Measurements from ENCODE around the gene MYO7B.
"Not testable (repeated sequence)": the region's sequence is repeated elsewhere in the genome, so short reads cannot be mapped to it uniquely, and the experiment has no call there.

MYO7B gene

DNA sequence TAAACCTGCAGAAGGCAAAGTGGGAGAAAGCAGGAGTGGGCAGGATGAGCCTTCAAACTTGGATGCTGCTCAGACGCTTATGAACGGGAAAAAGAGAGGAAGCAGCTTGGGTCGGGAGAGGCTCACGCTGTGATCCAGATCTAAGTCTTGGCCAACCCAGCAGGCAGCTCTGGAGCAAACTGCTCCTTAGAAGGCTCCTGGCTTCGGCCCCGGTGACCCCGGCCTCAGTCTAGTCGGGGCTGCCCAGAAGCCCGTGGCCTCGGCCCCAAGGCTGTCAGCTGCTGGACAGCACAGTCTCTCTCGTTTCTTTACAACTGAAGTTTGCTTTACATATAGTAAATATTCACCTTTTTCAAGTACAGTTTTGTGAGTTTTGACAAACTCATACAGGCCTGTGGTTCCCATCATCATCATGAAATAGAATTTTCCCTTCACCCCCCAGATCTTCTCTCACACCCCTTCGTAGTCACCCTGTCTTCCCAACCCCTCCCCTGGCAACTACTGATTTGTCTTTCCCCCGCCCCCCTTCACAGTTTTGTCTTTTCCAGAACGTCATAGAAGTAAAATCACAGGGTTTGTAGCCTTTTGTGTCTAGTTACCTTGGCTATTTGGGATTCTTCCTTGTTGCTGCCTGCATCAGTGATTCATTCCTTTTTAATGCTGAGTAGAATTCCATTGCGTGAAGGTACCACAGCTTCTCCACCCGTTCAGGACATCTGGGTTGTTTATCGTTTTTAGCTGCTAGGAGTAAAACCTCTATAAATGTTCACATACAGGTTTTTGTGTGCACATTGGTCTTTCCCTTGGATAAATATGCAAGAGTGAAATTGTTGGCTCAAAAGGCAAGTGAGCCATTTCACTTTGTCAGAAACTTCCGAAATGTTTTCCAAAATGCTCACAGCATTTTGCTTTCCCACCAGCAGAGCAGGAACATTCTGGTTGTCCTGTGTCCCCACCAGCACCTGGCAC is 35.1 kb downstream of the MYO7B start:
- Histone ChIP-seq H3K27me3 (no peaks in the 10 kb centered on the region), H3K4me3 (no peak overlapping the region), H4K20me1 (no peaks in the 10 kb centered on the region), H3K27ac (no peak overlapping the region), H3K4me1 (peaks cover 45% of the 10 kb centered on the region), H3K9me3 (no peaks in the 10 kb centered on the region), H3K4me2 (no peak overlapping the region), H3K36me3 (no peaks in the 10 kb centered on the region), H3K9ac (no peak overlapping the region)
- TF ChIP-seq Cebpa-rat (IDR thresholded peaks at IDR 0.05) = no peak

DNA sequence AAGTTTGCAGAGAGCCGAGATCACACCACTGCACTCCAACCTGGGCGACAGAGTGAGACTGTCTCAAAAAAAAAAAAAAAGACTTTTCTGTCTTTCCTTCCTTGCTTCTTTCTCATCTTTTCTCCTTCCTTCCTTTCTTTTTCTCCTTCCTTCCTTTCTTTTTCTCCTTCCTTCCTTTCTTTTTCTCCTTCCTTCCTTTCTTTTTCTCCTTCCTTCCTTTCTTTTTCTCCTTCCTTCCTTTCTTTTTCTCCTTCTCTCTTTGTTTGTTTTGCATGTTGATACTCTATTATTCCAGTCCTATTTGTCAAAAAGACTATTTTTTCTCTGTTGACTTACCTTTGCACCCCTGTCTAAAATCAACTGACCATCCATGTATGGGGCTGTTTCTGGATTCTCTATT is 36.9 kb downstream of the MYO7B start:
- not testable (repeated sequence) for H3K4me3 ChIP-seq, H4K20me1 ChIP-seq, H3K36me3 ChIP-seq, H3K27ac ChIP-seq, H3K4me2 ChIP-seq, H3K27me3 ChIP-seq, H3K9me3 ChIP-seq, H3K9ac ChIP-seq
- H3K4me1 ChIP-seq = peaks cover 52% of the 10 kb centered on the region

DNA sequence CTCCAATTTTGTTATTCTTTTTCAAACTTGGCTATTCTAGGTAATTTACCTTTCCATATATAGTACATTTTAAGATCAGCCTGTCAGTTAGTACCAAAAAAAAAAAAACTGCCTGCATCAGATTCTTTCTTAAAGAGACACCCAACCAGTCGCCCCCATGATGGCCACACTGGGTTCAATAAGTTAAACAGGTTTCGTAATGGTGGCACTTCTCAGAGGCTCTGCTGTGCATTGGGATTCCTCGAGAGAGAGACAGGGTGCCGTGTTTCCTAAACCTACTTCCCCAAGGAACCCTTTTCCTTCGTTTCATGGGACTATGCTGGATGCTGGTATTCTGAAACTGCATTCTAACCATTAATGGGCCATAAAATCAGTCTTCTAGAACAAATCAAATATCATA is 37.4 kb downstream of the MYO7B start:
- no peak for TF ChIP-seq Cebpa-rat (IDR thresholded peaks at IDR 0.05)
- H4K20me1 ChIP-seq = no peaks in the 10 kb centered on the region
- H3K36me3 ChIP-seq = no peaks in the 10 kb centered on the region
- peak overlapping the region; percentile 9; the same call in 1 of the 2 replicates for H3K4me2 ChIP-seq
- H3K9ac ChIP-seq = no peak overlapping the region
- no peaks in the 10 kb centered on the region for H3K9me3 ChIP-seq
- H3K4me3 ChIP-seq = no peak overlapping the region
- no peak overlapping the region for H3K27ac ChIP-seq
- no peaks in the 10 kb centered on the region for H3K27me3 ChIP-seq
- peaks cover 55% of the 10 kb centered on the region for H3K4me1 ChIP-seq

DNA sequence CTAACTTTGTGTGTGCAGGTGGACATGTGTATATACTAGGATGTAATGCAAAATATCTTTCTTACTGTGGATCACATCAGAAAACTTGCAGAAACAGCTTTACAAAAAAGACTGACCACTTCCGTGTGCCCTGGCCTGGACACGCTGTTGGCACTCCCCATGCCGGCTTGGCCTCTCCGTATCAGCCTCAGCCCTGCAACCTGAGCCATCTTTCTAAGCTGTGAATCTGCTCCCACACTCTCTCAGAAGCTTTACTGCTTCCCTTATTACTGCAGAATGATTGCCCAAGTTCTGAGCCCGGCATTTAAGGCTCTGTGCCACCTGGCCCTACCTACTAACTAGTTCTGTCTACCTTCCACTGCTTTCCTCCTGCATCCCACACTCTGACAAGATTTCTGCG is 37.8 kb downstream of the MYO7B start:
- no peak for TF ChIP-seq Cebpa-rat (IDR thresholded peaks at IDR 0.05)
- H3K4me2 ChIP-seq = 0 out of 2 replicates have a peak overlapping the region, but pooled peaks have one; percentile 9
- H3K9me3 ChIP-seq = no peaks in the 10 kb centered on the region
- no peaks in the 10 kb centered on the region for H4K20me1 ChIP-seq
- no peak overlapping the region for H3K9ac ChIP-seq
- H3K27ac ChIP-seq = no peak overlapping the region
- no peaks in the 10 kb centered on the region for H3K36me3 ChIP-seq
- no peak overlapping the region for H3K4me3 ChIP-seq
- no peaks in the 10 kb centered on the region for H3K27me3 ChIP-seq
- peaks cover 59% of the 10 kb centered on the region for H3K4me1 ChIP-seq

DNA sequence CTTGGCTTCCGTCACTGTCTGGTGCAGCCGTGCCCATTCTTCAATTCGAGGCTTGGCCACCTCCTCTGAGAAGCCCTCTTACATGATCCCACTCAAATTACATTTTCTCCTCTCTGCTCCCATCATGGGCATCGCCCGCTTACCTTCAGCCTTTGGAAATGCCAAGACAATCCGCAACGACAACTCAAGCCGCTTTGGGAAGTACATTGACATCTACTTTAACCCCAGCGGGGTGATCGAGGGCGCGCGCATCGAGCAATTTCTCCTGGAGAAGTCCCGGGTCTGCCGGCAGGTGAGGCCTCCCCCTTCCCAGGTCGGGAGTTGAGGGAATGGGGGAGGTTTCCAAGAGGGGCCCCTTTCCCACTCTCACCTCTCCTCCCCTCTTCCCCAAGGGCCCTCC is 38.3 kb downstream of the MYO7B start:
- no peak for TF ChIP-seq Cebpa-rat (IDR thresholded peaks at IDR 0.05)
- Histone ChIP-seq H3K9ac (no peak overlapping the region), H3K9me3 (no peaks in the 10 kb centered on the region), H3K4me1 (peaks cover 64% of the 10 kb centered on the region), H3K4me3 (no peak overlapping the region), H3K36me3 (no peaks in the 10 kb centered on the region), H4K20me1 (no peaks in the 10 kb centered on the region), H3K27me3 (no peaks in the 10 kb centered on the region), H3K4me2 (no peak overlapping the region), H3K27ac (no peak overlapping the region)

DNA sequence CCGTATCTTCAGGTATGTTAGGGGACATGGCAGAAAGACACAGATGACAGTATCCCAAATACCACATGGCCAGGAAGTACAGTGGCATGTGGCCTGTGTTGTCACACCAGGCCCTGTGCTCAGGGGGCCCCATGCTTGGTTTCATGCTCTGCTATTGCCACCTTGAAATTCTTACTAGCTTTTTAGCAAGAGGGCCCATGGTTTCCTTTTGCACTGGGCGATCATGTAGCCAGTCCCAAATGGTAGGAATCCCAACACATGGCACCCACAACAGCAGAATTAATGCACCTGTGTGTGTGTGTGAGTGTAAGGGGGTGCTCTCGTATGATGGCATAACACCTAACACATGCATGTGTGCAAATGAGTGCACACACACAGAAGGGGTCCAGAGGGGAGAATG is 39.2 kb downstream of the MYO7B start:
- TF ChIP-seq Cebpa-rat (IDR thresholded peaks at IDR 0.05) = no peak
- H3K4me3 ChIP-seq = no peak overlapping the region
- peak overlapping the region; percentile 86 for H3K4me2 ChIP-seq
- peaks cover 72% of the 10 kb centered on the region for H3K4me1 ChIP-seq
- no peaks in the 10 kb centered on the region for H3K9me3 ChIP-seq
- H3K9ac ChIP-seq = no peak overlapping the region
- no peaks in the 10 kb centered on the region for H4K20me1 ChIP-seq
- no peaks in the 10 kb centered on the region for H3K27me3 ChIP-seq
- peak overlapping the region; percentile 70; the same call in 1 of the 2 replicates for H3K27ac ChIP-seq
- H3K36me3 ChIP-seq = no peaks in the 10 kb centered on the region

DNA sequence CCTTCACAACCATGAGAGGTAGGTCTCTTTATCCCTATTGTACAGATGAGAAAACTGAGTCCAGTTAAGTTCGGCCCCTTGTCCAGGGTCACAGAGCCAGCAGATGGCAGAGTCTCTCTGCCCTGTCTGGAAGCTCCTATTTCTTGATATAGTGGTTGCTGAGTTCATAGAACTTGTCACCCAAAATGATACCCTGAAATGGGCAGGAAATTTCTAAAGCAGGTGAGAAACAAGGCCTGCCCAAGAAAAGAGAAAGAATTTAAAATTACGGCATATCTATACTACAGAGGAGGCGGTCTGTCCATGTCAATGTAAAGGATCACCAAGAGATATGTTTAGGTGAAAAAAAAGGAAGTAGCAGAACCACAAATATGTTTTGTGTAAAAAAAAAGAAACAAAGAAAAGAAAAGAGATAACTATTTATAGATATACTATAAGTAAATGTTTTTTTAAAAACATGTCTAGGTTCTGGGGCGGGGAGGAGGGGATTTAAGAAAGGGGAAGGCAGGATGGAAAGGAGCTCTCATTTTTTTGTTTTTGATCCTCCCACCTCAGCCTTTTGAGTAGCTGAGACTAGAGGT is 39.8 kb downstream of the MYO7B start:
- H3K27me3 ChIP-seq = no peaks in the 10 kb centered on the region
- H3K27ac ChIP-seq = peak overlapping the region; percentile 70
- peak overlapping the region; percentile 44; the same call in 1 of the 2 replicates for H3K4me3 ChIP-seq
- H4K20me1 ChIP-seq = no peaks in the 10 kb centered on the region
- 0 out of 2 replicates have a peak overlapping the region, but pooled peaks have one; percentile 16 for H3K9ac ChIP-seq
- no peaks in the 10 kb centered on the region for H3K36me3 ChIP-seq
- TF ChIP-seq Cebpa-rat (IDR thresholded peaks at IDR 0.05) = no peak
- H3K4me1 ChIP-seq = peaks cover 78% of the 10 kb centered on the region
- H3K9me3 ChIP-seq = no peaks in the 10 kb centered on the region
- H3K4me2 ChIP-seq = peak overlapping the region; percentile 86

DNA sequence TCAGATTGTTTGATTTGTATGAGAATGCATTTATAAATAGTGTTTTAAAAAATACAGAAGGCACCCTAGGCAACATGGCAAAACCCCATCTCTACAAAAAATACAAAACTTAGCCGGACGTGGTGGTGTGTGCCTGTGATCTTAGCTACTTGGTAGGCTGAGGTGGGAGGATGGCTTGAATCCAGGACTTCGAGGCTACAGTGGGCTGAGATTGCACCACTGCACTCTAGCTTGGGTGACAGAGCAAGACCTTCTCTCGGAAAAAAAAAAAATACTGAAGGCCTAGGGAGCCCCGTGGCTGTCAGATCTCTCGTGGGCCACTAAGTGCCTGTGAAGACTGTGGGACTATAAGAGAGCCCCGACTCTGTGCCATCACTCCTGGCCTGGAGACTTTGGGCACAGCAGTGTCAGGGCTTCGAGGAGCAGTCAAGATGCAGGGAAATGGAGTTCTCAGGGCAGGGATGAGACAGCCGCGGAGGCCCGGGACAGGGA is 40.5 kb downstream of the MYO7B start:
- peak overlapping the region; percentile 16; the same call in 1 of the 2 replicates for H3K9ac ChIP-seq
- no peaks in the 10 kb centered on the region for H3K27me3 ChIP-seq
- H3K9me3 ChIP-seq = no peaks in the 10 kb centered on the region
- peak overlapping the region; percentile 86 for H3K4me2 ChIP-seq
- no peaks in the 10 kb centered on the region for H4K20me1 ChIP-seq
- no peaks in the 10 kb centered on the region for H3K36me3 ChIP-seq
- TF ChIP-seq Cebpa-rat (IDR thresholded peaks at IDR 0.05) = no peak
- H3K4me3 ChIP-seq = peak overlapping the region; percentile 44; the same call in 1 of the 2 replicates
- peaks cover 80% of the 10 kb centered on the region for H3K4me1 ChIP-seq
- peak overlapping the region; percentile 70 for H3K27ac ChIP-seq

DNA sequence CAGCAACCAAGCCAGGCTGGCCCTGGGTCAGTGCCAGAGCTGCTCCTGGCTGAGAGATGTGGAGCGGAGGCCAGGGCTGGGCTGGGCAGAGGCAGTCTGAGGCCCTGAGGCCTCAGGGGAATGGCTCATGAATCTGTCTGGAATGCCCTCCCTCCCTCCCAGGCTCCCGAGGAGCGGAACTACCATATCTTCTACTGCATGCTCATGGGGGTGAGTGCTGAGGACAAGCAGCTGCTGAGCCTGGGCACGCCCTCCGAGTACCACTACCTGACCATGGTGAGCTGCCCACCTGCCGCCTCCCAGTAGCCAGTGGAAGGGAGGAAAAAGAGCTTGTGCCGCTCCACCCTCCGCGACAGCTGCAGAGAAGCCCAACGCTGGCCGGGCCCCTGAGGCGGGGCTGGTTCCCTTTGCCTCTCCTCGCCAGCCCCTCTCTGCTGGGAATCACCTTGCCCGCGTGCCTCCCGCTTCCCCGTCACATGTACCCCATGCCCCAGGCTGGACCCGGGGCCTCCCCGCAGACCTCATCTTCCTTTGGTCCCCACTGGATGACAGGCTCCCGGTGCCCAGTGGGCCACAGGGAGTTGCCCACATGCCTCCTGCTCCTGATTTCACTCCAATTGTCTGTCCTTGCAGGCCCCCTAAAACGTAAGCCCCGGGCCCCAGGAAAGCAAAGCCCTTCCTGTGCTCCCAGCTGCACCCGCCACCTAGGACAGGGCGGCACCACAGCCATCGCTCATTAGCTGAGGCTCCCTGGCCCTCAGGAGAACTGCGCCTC is 41.1 kb downstream of the MYO7B start:
- H3K4me1 ChIP-seq = peaks cover 80% of the 10 kb centered on the region
- H3K9me3 ChIP-seq = no peaks in the 10 kb centered on the region
- H3K4me2 ChIP-seq = peak overlapping the region; percentile 86
- H4K20me1 ChIP-seq = no peaks in the 10 kb centered on the region
- no peak for TF ChIP-seq Cebpa-rat (IDR thresholded peaks at IDR 0.05)
- peak overlapping the region; percentile 44; the same call in 1 of the 2 replicates for H3K4me3 ChIP-seq
- H3K9ac ChIP-seq = peak overlapping the region; percentile 55
- no peaks in the 10 kb centered on the region for H3K36me3 ChIP-seq
- H3K27ac ChIP-seq = peak overlapping the region; percentile 70
- H3K27me3 ChIP-seq = no peaks in the 10 kb centered on the region

All from BLaER1 (cell line).